CD4-positive, CD25-positive, alpha-beta regulatory T cell (primary cell): Measurements from ENCODE around the gene DOK6. TPM values are rescaled to one million over a fixed set of nuclear protein-coding genes. Genes with fewer than 3 reads are reported as not detected.
A peak's percentile ranks its signal among the peaks of the same experiment; 100 is the strongest.

Experiments
- ATAC-seq, 2 donors: fragments of 150-1000 bp; cut with Tn5 transposase; one replicate each; pipeline ENCODE4 v1.10.0; 2021; ENCODE audit warnings: low read depth in 2 of 2, moderate number of reproducible peaks in 2 of 2, moderate library complexity in 1 of 2
- DNase-seq, 3 donors: peaks; one replicate each; pipeline versions ENCODE4 v3.0.0 to v3.0.0-alpha.2; 2012 to 2022; ENCODE audit warnings: mixed read lengths in 1 of 3
- H3K27ac ChIP-seq: one replicate; pipeline ENCODE4 v1.7.0; 2013; ENCODE audit warnings: mild to moderate bottlenecking, low read length; ENCODE audit not compliant: insufficient read depth, poor library complexity, severe bottlenecking
- H3K27me3 ChIP-seq: one replicate; pipeline ENCODE4 v1.7.0; 2013; ENCODE audit warnings: low read length; ENCODE audit not compliant: control insufficient read depth, insufficient read depth
- H3K36me3 ChIP-seq: one replicate; pipeline ENCODE4 v1.7.0; 2013; ENCODE audit warnings: mild to moderate bottlenecking, low read length, moderate library complexity; ENCODE audit not compliant: control insufficient read depth, insufficient read depth
- H3K4me1 ChIP-seq: 2 replicates; pipeline ENCODE4 v1.7.0; 2013; ENCODE audit warnings: mild to moderate bottlenecking, low read length; ENCODE audit not compliant: insufficient read depth, control insufficient read depth, poor library complexity, severe bottlenecking
- H3K4me3 ChIP-seq: one replicate; pipeline ENCODE4 v1.7.0; 2013; ENCODE audit warnings: low read depth, mild to moderate bottlenecking, low read length, moderate library complexity
- H3K9me3 ChIP-seq, 2 experiments: 1 replicate in 1 of 2; 2 replicates in 1 of 2; pipeline ENCODE4 v1.7.0; 2013; ENCODE audit warnings: low read length in 2 of 2, mild to moderate bottlenecking in 1 of 2, moderate library complexity in 1 of 2; ENCODE audit not compliant: control insufficient read depth in 2 of 2
- H3K27ac Mint-ChIP-seq, 3 donors: one replicate each; pipeline ENCODE4 v1.8.0; 2020 to 2022; ENCODE audit warnings: mild to moderate bottlenecking in 3 of 3, mixed read lengths in 3 of 3, moderate library complexity in 2 of 3
- H3K27me3 Mint-ChIP-seq: one replicate; pipeline ENCODE4 v1.8.0; 2022; ENCODE audit warnings: mild to moderate bottlenecking, mixed read lengths
- H3K36me3 Mint-ChIP-seq: one replicate; pipeline ENCODE4 v1.8.0; 2020; ENCODE audit warnings: mixed read lengths
- H3K4me1 Mint-ChIP-seq, 4 donors: one replicate each; pipeline ENCODE4 v1.8.0; 2020 to 2022; ENCODE audit warnings: mixed read lengths in 4 of 4, mild to moderate bottlenecking in 1 of 4
- H3K4me3 Mint-ChIP-seq, 4 donors: one replicate each; pipeline ENCODE4 v1.8.0; 2020 to 2022; ENCODE audit warnings: mild to moderate bottlenecking in 4 of 4, mixed read lengths in 4 of 4, moderate library complexity in 3 of 4
- H3K9me3 Mint-ChIP-seq, 7 donors: one replicate each; pipeline ENCODE4 v1.8.0; 2020 to 2022; ENCODE audit warnings: mixed read lengths in 7 of 7, mild to moderate bottlenecking in 3 of 7, moderate library complexity in 2 of 7
- polyA plus RNA-seq, 4 donors: library from polyadenylated mRNA; unstranded; fragments of 300-500 nt; fragmentation: Illumina TruSeq; gene quantifications; one replicate each; pipeline ENCODE4 v1.2.3, GENCODE V29; 2021
- total RNA-seq: library from RNA; stranded (reverse); gene quantifications from one replicate; pipeline ENCODE4 v1.2.3, GENCODE V29; 2022

DOK6 gene
- total and polyA plus RNA-seq, 5 donors from 2014 or later = 0.03 TPM; not detected in 4

- DNase-seq = no peak
- no peaks in the 10 kb centered on the region for H3K4me1 ChIP-seq
- H3K27me3 ChIP-seq = no peaks in the 10 kb centered on the region
- ATAC-seq = no peak
- no peaks in the 10 kb centered on the region for H3K9me3 ChIP-seq
- H3K4me3 Mint-ChIP-seq = no peak overlapping the region
- peaks cover 0 to 4% (median 1%) of the 10 kb centered on the region in 4 donors for H3K4me1 Mint-ChIP-seq
- no peaks in the 10 kb centered on the region for H3K36me3 ChIP-seq
- no peak overlapping the region for H3K27ac ChIP-seq
- no peaks in the 10 kb centered on the region for H3K36me3 Mint-ChIP-seq
- H3K27me3 Mint-ChIP-seq = peaks cover under 1% of the 10 kb centered on the region
- no peak overlapping the region for H3K4me3 ChIP-seq
- no peak overlapping the region for H3K27ac Mint-ChIP-seq
- peaks cover 0 to 3% (median 0%) of the 10 kb centered on the region in 7 donors for H3K9me3 Mint-ChIP-seq
Observed at GRCh38 chr18:69574401-69574800, 173.7 kb downstream of the DOK6 start.

DNA sequence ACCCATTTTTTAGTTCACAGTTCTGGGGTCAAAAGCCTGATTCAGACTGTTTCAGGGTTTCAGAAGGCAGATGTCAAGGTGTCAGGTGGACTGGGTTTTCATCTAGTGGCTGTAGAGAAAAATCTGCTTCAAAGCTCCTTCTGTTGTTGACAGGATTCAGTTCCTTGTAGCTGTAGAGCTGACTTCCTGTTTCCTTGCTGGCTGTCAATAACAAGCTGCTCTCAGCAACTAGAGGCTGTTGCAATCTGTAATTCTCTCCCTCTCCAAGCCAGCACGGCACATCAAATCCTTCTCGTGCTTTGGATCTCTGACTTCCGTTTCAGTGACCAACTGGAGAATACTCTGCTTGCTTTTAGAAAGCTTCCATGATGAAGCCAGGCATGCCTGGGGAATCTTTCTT lies 179.4 kb downstream of the DOK6 start:
- ATAC-seq (peak in 1 of 2 donors; percentile 56), DNase-seq (peak in 2 of 3 donors; percentile 3 to 52)
- Mint-ChIP-seq H3K4me3 (peak overlapping the region in 3 of 4 donors; percentile 47 to 77 (median 72)), H3K36me3 (no peaks in the 10 kb centered on the region), H3K4me1 (peaks cover 0 to 15% (median 5%) of the 10 kb centered on the region in 4 donors), H3K27me3 (peaks cover 5% of the 10 kb centered on the region), H3K27ac (peak overlapping the region in 2 of 3 donors; percentile 52 to 75), H3K9me3 (no peaks in the 10 kb centered on the region)
- Histone ChIP-seq H3K27me3 (no peaks in the 10 kb centered on the region), H3K36me3 (no peaks in the 10 kb centered on the region), H3K4me3 (peak overlapping the region; percentile 70), H3K4me1 (no peaks in the 10 kb centered on the region), H3K9me3 (no peaks in the 10 kb centered on the region), H3K27ac (no peak overlapping the region)

DNA sequence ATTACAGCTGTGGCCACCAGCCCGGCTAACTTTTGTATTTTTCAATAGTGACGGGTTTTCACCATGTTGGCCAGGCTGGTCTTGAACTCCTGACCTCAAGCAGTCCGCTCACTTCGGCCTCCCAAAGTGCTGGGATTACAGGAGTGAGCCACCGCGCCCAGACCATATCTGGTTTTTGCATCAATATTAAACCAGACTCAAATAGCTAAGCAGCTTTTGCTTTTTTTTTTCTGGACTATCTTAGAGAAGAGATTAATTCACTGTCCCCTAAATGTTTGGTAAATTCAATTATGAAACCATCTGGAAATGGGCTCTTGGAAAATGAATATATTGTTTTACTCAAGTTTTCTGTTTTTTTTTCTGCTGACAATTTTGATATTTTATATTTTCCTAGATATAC lies 183.7 kb downstream of the DOK6 start:
- Histone ChIP-seq H3K4me3 (no peak overlapping the region), H3K9me3 (no peaks in the 10 kb centered on the region), H3K27ac (no peak overlapping the region), H3K27me3 (no peaks in the 10 kb centered on the region), H3K36me3 (no peaks in the 10 kb centered on the region), H3K4me1 (no peaks in the 10 kb centered on the region)
- H3K4me3 Mint-ChIP-seq = no peak overlapping the region
- ATAC-seq (no peak), DNase-seq (no peak)
- H3K36me3 Mint-ChIP-seq = no peaks in the 10 kb centered on the region
- no peak overlapping the region for H3K27ac Mint-ChIP-seq
- H3K4me1 Mint-ChIP-seq = peaks cover 0 to 10% (median 4%) of the 10 kb centered on the region in 4 donors
- H3K9me3 Mint-ChIP-seq = no peaks in the 10 kb centered on the region
- peaks cover 4% of the 10 kb centered on the region for H3K27me3 Mint-ChIP-seq

- Histone ChIP-seq H3K27me3 (no peaks in the 10 kb centered on the region), H3K9me3 (no peaks in the 10 kb centered on the region), H3K4me3 (no peak overlapping the region), H3K27ac (no peak overlapping the region), H3K4me1 (no peaks in the 10 kb centered on the region), H3K36me3 (no peaks in the 10 kb centered on the region)
- Mint-ChIP-seq H3K4me1 (no peaks in the 10 kb centered on the region), H3K27me3 (no peaks in the 10 kb centered on the region), H3K9me3 (no peaks in the 10 kb centered on the region), H3K36me3 (no peaks in the 10 kb centered on the region), H3K4me3 (no peak overlapping the region), H3K27ac (no peak overlapping the region)
- DNase-seq = no peak
- ATAC-seq = no peak
Observed at GRCh38 chr18:69585696-69586095, 185.0 kb downstream of the DOK6 start.

DNA sequence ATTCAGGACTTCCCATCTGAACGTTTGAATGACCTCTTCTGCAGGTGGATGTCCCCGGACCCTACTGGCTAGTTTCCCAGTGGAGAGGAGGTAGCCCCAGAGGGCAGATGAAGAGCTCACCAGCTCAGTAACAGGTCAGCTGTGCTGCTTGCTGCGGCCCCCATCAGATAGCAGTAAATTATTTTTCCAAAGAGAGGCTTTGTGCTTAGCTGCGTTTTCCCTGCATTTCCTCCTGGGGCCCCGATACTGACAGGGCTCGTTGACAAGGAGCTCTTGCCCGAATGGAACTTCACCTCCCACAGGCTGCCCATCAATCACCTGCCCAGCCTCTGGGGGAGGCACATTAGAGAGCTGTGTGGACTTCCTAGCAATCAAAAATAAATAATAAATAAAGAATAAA lies 185.8 kb downstream of the DOK6 start:
- no peaks in the 10 kb centered on the region for H3K27me3 ChIP-seq
- H3K9me3 Mint-ChIP-seq = no peaks in the 10 kb centered on the region
- no peak for DNase-seq
- no peak overlapping the region for H3K27ac Mint-ChIP-seq
- H3K27ac ChIP-seq = no peak overlapping the region
- H3K36me3 Mint-ChIP-seq = no peaks in the 10 kb centered on the region
- no peaks in the 10 kb centered on the region for H3K9me3 ChIP-seq
- H3K4me3 Mint-ChIP-seq = no peak overlapping the region
- no peaks in the 10 kb centered on the region for H3K36me3 ChIP-seq
- no peaks in the 10 kb centered on the region for H3K4me1 ChIP-seq
- H3K4me3 ChIP-seq = no peak overlapping the region
- ATAC-seq = no peak
- H3K4me1 Mint-ChIP-seq = no peaks in the 10 kb centered on the region
- H3K27me3 Mint-ChIP-seq = no peaks in the 10 kb centered on the region

DNA sequence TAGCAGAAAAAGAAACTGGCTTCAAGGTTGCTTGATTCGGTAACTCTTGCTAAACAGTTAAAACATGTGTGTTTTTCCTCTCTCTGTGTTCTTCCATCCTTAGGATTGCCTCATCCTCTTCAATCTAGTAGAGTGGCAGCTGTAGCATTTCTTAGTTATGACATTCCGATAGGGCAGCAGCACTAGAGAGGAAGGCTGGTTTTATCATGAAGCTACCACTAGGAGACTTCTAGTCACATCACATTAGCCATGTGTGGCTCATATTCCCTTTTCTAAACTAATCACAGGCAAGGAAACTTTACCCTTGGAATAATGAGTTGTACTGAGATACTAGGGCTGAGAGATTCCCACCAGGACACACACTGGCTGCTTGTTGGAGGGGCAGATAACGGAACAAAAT lies 187.6 kb downstream of the DOK6 start:
- Mint-ChIP-seq H3K4me3 (no peak overlapping the region), H3K4me1 (no peaks in the 10 kb centered on the region), H3K9me3 (no peaks in the 10 kb centered on the region), H3K27me3 (no peaks in the 10 kb centered on the region), H3K36me3 (no peaks in the 10 kb centered on the region), H3K27ac (no peak overlapping the region)
- H3K4me1 ChIP-seq = no peaks in the 10 kb centered on the region
- H3K9me3 ChIP-seq = no peaks in the 10 kb centered on the region
- no peak overlapping the region for H3K4me3 ChIP-seq
- DNase-seq (no peak), ATAC-seq (no peak)
- H3K27ac ChIP-seq = no peak overlapping the region
- no peaks in the 10 kb centered on the region for H3K27me3 ChIP-seq
- H3K36me3 ChIP-seq = no peaks in the 10 kb centered on the region

- Histone ChIP-seq H3K27ac (no peak overlapping the region), H3K4me1 (no peaks in the 10 kb centered on the region), H3K36me3 (no peaks in the 10 kb centered on the region), H3K4me3 (no peak overlapping the region), H3K9me3 (no peaks in the 10 kb centered on the region), H3K27me3 (no peaks in the 10 kb centered on the region)
- Mint-ChIP-seq H3K4me3 (no peak overlapping the region), H3K27me3 (no peaks in the 10 kb centered on the region), H3K9me3 (no peaks in the 10 kb centered on the region), H3K4me1 (no peaks in the 10 kb centered on the region), H3K36me3 (no peaks in the 10 kb centered on the region), H3K27ac (no peak overlapping the region)
- DNase-seq (no peak), ATAC-seq (no peak)
Observed at GRCh38 chr18:69590150-69590549, 189.5 kb downstream of the DOK6 start.

DNA sequence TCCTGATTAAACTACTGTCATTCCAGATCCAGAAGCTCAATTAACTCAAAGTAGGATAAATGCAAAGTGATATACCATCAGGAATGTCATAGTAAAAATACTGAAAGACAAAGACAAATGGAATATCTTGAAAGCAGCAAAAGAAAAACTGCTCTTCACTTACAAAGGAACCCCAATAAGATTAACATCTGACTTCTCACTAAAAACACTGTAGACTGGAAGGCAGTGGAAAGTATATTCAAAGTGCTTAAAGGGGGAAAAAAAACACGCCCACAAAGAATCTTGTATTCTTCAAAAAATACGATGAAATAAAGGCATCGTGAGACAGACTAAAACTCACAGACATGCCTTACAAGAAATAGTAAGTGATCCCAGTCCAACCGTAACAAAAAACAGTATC lies 195.7 kb downstream of the DOK6 start:
- H3K4me3 Mint-ChIP-seq = no peak overlapping the region
- no peak overlapping the region for H3K4me3 ChIP-seq
- H3K4me1 ChIP-seq = no peaks in the 10 kb centered on the region
- no peak overlapping the region for H3K27ac Mint-ChIP-seq
- no peaks in the 10 kb centered on the region for H3K4me1 Mint-ChIP-seq
- no peaks in the 10 kb centered on the region for H3K27me3 Mint-ChIP-seq
- H3K27ac ChIP-seq = no peak overlapping the region
- ATAC-seq (no peak), DNase-seq (no peak)
- no peaks in the 10 kb centered on the region for H3K36me3 ChIP-seq
- H3K27me3 ChIP-seq = no peaks in the 10 kb centered on the region
- H3K9me3 ChIP-seq = no peaks in the 10 kb centered on the region
- H3K36me3 Mint-ChIP-seq = no peaks in the 10 kb centered on the region
- peaks cover 0 to 13% (median 4%) of the 10 kb centered on the region in 7 donors for H3K9me3 Mint-ChIP-seq
